ENCODE measurements around the gene MDFIC. TPM values are rescaled to one million over a fixed set of nuclear protein-coding genes. Genes with fewer than 3 reads are reported as not detected.

The MDFIC gene
- polyA plus RNA-seq, 1 experiment = 35.9 TPM

GRCh38 chr7:114943953-114944744, 22.3 kb downstream of the MDFIC start:
- TF ChIP-seq CTCF (IDR thresholded peaks at IDR 0.05; ENCODE audit: low read depth, low read length) = no peak
- Histone ChIP-seq H3K27ac (ENCODE audit: low read depth, low read length) (peak overlapping the region; percentile 79), H3K27me3 (ENCODE audit: control insufficient read depth, insufficient read depth, low read length) (no peaks in the 10 kb centered on the region), H3K4me3 (ENCODE audit: low read depth, low read length) (peak overlapping the region; percentile 49), H3K9me3 (ENCODE audit: control insufficient read depth, insufficient read depth, low read length) (no peaks in the 10 kb centered on the region)
- CTCF ChIA-PET = interaction anchor here (1.2 kb wide), 1 partner anchor 20 kb away, joined by 3 read pairs; no protein-coding TSS in a partner anchor
- POLR2A ChIA-PET = interaction anchor here (0.7 kb wide), 1 partner anchor 12 kb away, joined by 3 read pairs; no protein-coding TSS in a partner anchor
- no peak for DNase-seq (ENCODE audit: low read depth, low spot score)

GRCh38 chr7:114944745-114945625, 23.1 kb downstream of the MDFIC start:
- ChIA-PET CTCF (interaction anchor here (1.2 kb wide), 1 partner anchor 21 kb away, joined by 3 read pairs; no protein-coding TSS in a partner anchor), POLR2A (interaction anchor here (0.7 kb wide), 1 partner anchor 12 kb away, joined by 3 read pairs; no protein-coding TSS in a partner anchor)
- Histone ChIP-seq H3K27me3 (ENCODE audit: control insufficient read depth, insufficient read depth, low read length) (no peaks in the 10 kb centered on the region), H3K27ac (ENCODE audit: low read depth, low read length) (peak overlapping the region; percentile 79), H3K4me3 (ENCODE audit: low read depth, low read length) (peak overlapping the region; percentile 49), H3K9me3 (ENCODE audit: control insufficient read depth, insufficient read depth, low read length) (no peaks in the 10 kb centered on the region)
- peak; percentile 73 for DNase-seq (ENCODE audit: low read depth, low spot score)
- TF ChIP-seq CTCF (IDR thresholded peaks at IDR 0.05; ENCODE audit: low read depth, low read length) = no peak

- CTCF ChIA-PET = no interaction called here
- Histone ChIP-seq H3K27me3 (ENCODE audit: control insufficient read depth, insufficient read depth, low read length) (no peaks in the 10 kb centered on the region), H3K9me3 (ENCODE audit: control insufficient read depth, insufficient read depth, low read length) (no peaks in the 10 kb centered on the region), H3K27ac (ENCODE audit: low read depth, low read length) (no peak overlapping the region), H3K4me3 (ENCODE audit: low read depth, low read length) (no peak overlapping the region)
- TF ChIP-seq CTCF (IDR thresholded peaks at IDR 0.05; ENCODE audit: low read depth, low read length) = no peak
- POLR2A ChIA-PET = no interaction called here
- no peak for DNase-seq (ENCODE audit: low read depth, low spot score)
Observed at GRCh38 chr7:114949231-114949630, 27.3 kb downstream of the MDFIC start.

- Histone ChIP-seq H3K27ac (ENCODE audit: low read depth, low read length) (no peak overlapping the region), H3K27me3 (ENCODE audit: control insufficient read depth, insufficient read depth, low read length) (no peaks in the 10 kb centered on the region), H3K9me3 (ENCODE audit: control insufficient read depth, insufficient read depth, low read length) (no peaks in the 10 kb centered on the region), H3K4me3 (ENCODE audit: low read depth, low read length) (no peak overlapping the region)
- ChIA-PET POLR2A (no interaction called here), CTCF (no interaction called here)
- no peak for TF ChIP-seq CTCF (IDR thresholded peaks at IDR 0.05; ENCODE audit: low read depth, low read length)
- no peak for DNase-seq (ENCODE audit: low read depth, low spot score)
Observed at GRCh38 chr7:114952296-114952695, 30.4 kb downstream of the MDFIC start.

Measured in AG04450 (cell line).